ENCODE results near the gene APC.

GRCh38 chr5:112867411-112867810 is 129.7 kb downstream of the APC start:
- TF ChIP-seq CTCF (conservative IDR thresholded peaks at IDR 0.05 in 1 of 2, IDR thresholded peaks at IDR 0.05 in 1 of 2; ENCODE audit: extremely low read depth in 1 of 2, insufficient read depth in 1 of 2, low read depth in 1 of 2, low read length in 2 of 2) (no peak), EZH2 (IDR thresholded peaks at IDR 0.05; ENCODE audit: borderline replicate concordance, low read length) (no peak)
